Measurements from ENCODE around the gene TMEM123.
"Not testable (repeated sequence)": the region's sequence is repeated elsewhere in the genome, so short reads cannot be mapped to it uniquely, and the experiment has no call there.

Gene TMEM123

GRCh38 chr11:102447941-102448868 is 4.4 kb downstream of the TMEM123 start:
- no peak for DNase-seq

DNA sequence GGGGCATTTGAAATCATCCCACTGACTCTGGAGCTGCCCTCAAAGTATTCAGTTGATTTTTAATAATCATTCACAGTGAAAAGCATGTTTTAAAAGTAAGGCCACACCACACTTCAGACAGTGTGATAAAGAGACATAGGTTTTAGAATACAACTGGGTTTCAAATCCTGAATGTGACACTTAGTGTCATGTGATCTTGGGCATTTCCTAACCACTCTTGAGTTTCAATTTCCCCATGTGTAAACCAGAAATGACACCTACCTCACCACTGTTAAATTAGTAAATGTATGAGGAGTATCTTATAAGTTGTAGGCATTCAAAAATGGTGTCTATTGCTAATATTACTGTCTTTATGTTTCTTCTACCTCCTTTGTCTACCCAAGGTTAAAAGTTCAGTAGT is 5.4 kb downstream of the TMEM123 start:
- peak; percentile 69 for DNase-seq

- DNase-seq = no peak
Measured at GRCh38 chr11:102446606-102447005, 6.0 kb downstream of the TMEM123 start.

GRCh38 chr11:102444693-102445092 is 7.9 kb downstream of the TMEM123 start:
- DNase-seq = not testable (repeated sequence)

GRCh38 chr11:102444142-102444541 is 8.4 kb downstream of the TMEM123 start:
- DNase-seq = not testable (repeated sequence)

GRCh38 chr11:102439063-102439363 is 13.6 kb downstream of the TMEM123 start:
- DNase-seq = not testable (repeated sequence)

DNA sequence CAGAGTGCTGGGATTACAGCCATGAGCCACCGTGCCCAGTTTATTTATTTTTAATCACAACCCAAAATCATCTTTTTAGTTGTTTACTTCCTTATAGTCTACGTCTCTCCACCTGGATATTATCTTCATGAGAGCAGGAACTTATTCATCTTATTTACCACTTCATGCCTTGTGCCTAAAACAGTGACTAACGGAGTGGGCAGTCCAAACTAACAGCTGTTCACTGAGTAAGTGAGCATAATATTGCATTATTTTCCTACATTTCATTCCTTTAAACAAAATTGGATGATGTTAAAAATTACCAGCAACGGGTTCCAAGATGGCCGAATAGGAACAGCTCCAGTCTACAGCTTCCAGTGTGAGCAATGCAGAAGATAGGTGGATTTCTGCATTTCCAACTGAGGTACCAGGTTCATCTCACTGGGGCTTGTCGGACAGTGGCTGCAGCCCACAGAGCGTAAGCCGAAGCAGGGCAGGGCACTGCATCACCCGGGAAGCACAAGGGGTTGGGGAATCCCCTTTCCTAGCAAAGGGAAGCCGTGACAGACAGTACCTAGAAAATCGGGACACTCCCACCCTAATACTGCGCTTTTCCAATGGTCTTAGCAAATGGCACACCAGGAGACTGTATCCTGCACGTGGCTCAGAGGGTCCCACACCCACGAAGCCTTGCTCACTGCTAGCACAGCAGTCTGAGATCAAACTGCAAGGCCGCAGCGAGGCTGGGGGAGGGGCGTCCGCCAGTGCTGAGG is 14.1 kb downstream of the TMEM123 start:
- DNase-seq = peak; percentile 28

GRCh38 chr11:102437727-102438126 is 14.8 kb downstream of the TMEM123 start:
- no peak for DNase-seq

- no peak for DNase-seq
Measured at GRCh38 chr11:102436976-102437375, 15.6 kb downstream of the TMEM123 start.

GRCh38 chr11:102436561-102436960 is 16.0 kb downstream of the TMEM123 start:
- DNase-seq = no peak

DNA sequence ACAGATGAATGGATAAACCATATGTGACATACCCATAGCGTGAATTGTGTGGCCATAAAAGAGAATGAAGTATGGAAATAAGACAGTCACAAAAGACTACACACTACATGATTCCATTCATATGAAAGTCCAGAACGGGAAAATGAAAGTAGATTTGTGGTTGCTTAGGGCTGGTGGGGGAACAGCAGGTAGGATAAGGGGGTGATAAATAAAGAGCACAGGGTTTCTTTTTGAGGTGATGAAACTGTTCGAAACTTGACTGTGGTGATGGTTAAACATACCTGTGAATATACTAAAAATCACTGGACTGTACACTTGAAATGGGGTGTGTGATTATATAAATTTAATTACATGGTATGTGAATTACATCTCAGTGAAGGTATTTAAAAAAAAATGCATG is 16.9 kb downstream of the TMEM123 start:
- no peak for DNase-seq

- DNase-seq = not testable (repeated sequence)
Measured at GRCh38 chr11:102433571-102433970, 19.0 kb downstream of the TMEM123 start.

- DNase-seq = not testable (repeated sequence)
Measured at GRCh38 chr11:102432560-102432959, 20.0 kb downstream of the TMEM123 start.

GRCh38 chr11:102431404-102431803 is 21.2 kb downstream of the TMEM123 start:
- DNase-seq = no peak

DNA sequence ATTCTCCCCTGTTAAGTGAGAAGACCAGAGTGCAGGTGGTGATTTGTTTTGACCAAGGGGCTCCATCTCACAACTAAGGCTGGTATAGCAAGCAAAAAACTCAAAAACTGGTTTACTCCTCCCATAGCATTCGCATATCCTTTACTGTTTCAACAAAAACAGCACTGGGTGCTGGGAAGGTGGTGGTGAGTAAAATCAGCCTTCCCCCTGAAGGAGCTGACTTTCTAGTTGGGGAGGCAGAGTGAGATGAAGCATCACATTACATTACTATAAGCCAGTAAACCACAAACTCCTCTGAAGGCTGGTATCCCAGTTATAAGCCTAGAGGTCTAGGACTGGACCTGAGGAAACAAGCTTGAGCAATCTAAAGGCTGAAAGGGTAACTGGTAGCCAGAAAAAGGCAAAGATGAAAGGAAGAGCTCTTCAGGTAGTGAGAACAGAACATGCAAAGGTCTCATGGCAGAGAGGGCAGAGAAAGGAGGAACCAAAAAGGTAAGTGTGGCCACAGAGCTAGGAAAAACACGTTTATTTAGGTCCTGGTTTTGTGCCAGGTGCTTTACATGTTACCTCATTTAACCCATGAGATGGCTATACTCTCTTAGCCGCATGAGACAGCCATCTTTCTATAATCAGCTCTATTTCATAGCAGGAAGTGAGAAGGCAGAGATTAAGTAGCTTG is 22.3 kb downstream of the TMEM123 start:
- no peak for DNase-seq

GRCh38 chr11:102429691-102430090 is 22.9 kb downstream of the TMEM123 start:
- DNase-seq = no peak

GRCh38 chr11:102429226-102429625 is 23.3 kb downstream of the TMEM123 start:
- DNase-seq = no peak

DNA sequence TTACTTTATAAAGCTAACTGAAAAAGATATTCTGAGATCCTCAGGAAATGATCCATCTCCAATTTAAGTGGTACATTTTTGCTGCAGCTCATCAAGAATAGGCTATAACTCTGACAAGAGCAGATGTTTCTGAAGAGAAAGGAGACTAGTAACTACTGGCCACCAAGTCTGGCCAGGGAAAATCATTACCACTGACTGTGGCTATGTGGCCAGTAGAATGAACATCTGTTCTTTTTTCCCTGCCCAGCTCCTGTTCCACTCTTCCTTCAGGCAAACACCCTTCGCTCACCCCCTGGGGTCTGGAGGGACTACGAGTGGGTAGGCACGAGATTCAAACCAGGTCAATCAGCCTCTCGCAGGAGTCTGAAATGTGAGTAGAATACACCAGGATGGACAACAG is 23.9 kb downstream of the TMEM123 start:
- DNase-seq = no peak

DNA sequence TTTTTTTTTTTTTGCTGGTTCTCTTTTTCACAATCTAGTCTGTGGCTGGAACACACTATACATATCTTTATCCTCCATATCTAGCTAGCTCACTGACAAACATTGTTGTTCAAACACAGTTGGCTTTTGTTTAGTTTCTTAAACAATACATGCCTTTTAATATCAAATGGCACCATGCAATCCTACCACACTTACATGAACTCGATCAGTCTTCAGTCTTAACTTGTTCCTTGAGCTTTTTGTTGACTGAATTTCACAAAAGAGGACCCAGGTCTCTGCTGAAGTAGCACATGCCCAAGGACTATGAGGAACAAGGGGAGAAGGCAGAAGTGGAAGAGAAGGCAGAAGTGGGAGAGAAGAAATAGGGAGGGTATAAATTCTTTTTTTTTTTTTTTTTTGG is 25.5 kb downstream of the TMEM123 start:
- DNase-seq = no peak

GRCh38 chr11:102426570-102426969 is 26.0 kb downstream of the TMEM123 start:
- no peak for DNase-seq

DNA sequence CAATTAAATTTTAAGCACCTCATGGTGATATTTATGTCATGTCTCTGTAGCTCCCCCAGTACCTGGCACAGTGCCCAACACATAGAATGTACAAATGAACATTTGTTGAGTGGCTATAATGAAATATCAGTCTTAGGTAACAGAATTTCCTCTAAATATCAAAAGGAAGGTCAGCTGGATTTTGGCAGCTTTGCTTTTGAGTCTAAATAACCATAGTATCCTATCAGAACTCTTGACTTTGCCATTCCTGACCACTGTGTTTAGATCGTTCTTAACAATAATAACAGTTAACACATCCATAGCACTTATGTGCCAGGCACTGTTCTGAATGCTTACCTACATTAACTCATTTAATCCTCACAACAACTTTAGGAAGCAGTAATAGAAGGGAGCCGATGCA is 26.6 kb downstream of the TMEM123 start:
- no peak for DNase-seq

- DNase-seq = no peak
Measured at GRCh38 chr11:102423936-102424335, 28.6 kb downstream of the TMEM123 start.

Measured in CD4-positive, alpha-beta T cell treated with Interleukin-17A for 1 hour (primary cell).